Endothelial cell of umbilical vein (primary cell): ENCODE results near the gene PPM1N. TPM values are rescaled to one million over a fixed set of nuclear protein-coding genes. Genes with fewer than 3 reads are reported as not detected.

Source experiments
- BruUV-seq: library from RNA; stranded (reverse); fragments of 400-500 nt; replicated peaks from 2 replicates; lab custom pipeline; 2021; lab: Mats Ljungman, UMichigan
- CTCF ChIA-PET: fragments of 300-600, 350-600 bp; sonication (Branson Sonifier 250); formaldehyde crosslinking; loops from one replicate; lab custom pipeline; 2021; ENCODE audit warnings: antibody characterized with exemption, inconsistent platforms; lab: Charles Lee
- POLR2A ChIA-PET: fragments of 300-600, 350-600 bp; sonication (Branson Sonifier 250); formaldehyde crosslinking; loops from one replicate; lab custom pipeline; 2021; ENCODE audit warnings: antibody characterized with exemption, inconsistent platforms; lab: Charles Lee
- DNase-seq: peaks from one replicate; pipeline ENCODE4 v3.0.0-alpha.2; 2011; ENCODE audit warnings: low read depth, low spot score
- FAIRE-seq: peaks from 2 replicates; lab custom pipeline; 2011; peaks lifted over from hg19 to GRCh38; lab: Jason Lieb, UNC
- H2AFZ ChIP-seq: 2 replicates; pipeline ENCODE4 v1.6.0; 2012; ENCODE audit warnings: low read depth, low read length, control low read depth, inconsistent platforms
- H3K27ac ChIP-seq: 2 replicates; pipeline ENCODE4 v1.5.1; 2011; ENCODE audit warnings: low read depth, mild to moderate bottlenecking, control low read depth, low read length, moderate library complexity; ENCODE audit not compliant: insufficient read depth
- H3K27me3 ChIP-seq, 2 experiments: 2 replicates each; pipeline versions ENCODE4 v1.6.0 to v1.6.1; 2011; ENCODE audit warnings: low read length in 2 of 2, mixed read lengths in 1 of 2; ENCODE audit not compliant: control insufficient read depth in 2 of 2, insufficient read depth in 2 of 2
- H3K36me3 ChIP-seq, 2 experiments: 2 replicates in 1 of 2; 3 replicates in 1 of 2; pipeline ENCODE4 v1.5.1; 2011; ENCODE audit warnings: low read length in 2 of 2, mild to moderate bottlenecking in 1 of 2, moderate library complexity in 1 of 2; ENCODE audit not compliant: control insufficient read depth in 2 of 2, insufficient read depth in 2 of 2; ENCODE audit errors: extremely low read depth in 1 of 2
- H3K4me1 ChIP-seq: 3 replicates; pipeline ENCODE4 v1.5.1; 2011; ENCODE audit warnings: mild to moderate bottlenecking, low read length; ENCODE audit not compliant: control insufficient read depth, insufficient read depth; ENCODE audit errors: extremely low read depth
- H3K4me2 ChIP-seq: 2 replicates; pipeline ENCODE4 v1.6.1; 2011; ENCODE audit warnings: low read length, control low read depth, mixed read lengths; ENCODE audit not compliant: insufficient read depth
- H3K4me3 ChIP-seq, 3 experiments: fragments of 200-600 bp in 1 of 3; sonication (generic), shearing (Covaris generic) in 1 of 3; replicated peaks in 1 of 3; 2 replicates each; pipeline ENCODE4 v1.5.1; 2011 to 2016; ENCODE audit warnings: control low read depth in 3 of 3, low read length in 3 of 3, mild to moderate bottlenecking in 2 of 3, inconsistent platforms in 1 of 3, low read depth in 1 of 3, moderate library complexity in 1 of 3; ENCODE audit not compliant: insufficient read depth in 1 of 3
- H3K79me2 ChIP-seq: 2 replicates; pipeline ENCODE4 v1.6.0; 2012; ENCODE audit warnings: low read length, inconsistent platforms; ENCODE audit not compliant: control insufficient read depth, insufficient read depth
- H3K9ac ChIP-seq: replicated peaks from 2 replicates; pipeline ENCODE3; 2011; ENCODE audit warnings: low read length, control low read depth; ENCODE audit not compliant: insufficient read depth; ENCODE audit errors: extremely low read depth
- H3K9me1 ChIP-seq: replicated peaks from 3 replicates; pipeline ENCODE4 v1.6.0; 2011; ENCODE audit warnings: mild to moderate bottlenecking, low read length; ENCODE audit not compliant: control insufficient read depth, insufficient read depth; ENCODE audit errors: extremely low read depth
- H3K9me3 ChIP-seq: replicated peaks from 2 replicates; pipeline ENCODE4 v1.5.1; 2012; ENCODE audit warnings: low read length, inconsistent platforms; ENCODE audit not compliant: control insufficient read depth, insufficient read depth
- H4K20me1 ChIP-seq: replicated peaks from 2 replicates; pipeline ENCODE3; 2011; ENCODE audit warnings: mild to moderate bottlenecking, low read length; ENCODE audit not compliant: control insufficient read depth, insufficient read depth; ENCODE audit errors: extremely low read depth
- CTCF ChIP-seq, 2 donors: IDR thresholded peaks; 1 replicate in 1 of 2; 2 replicates in 1 of 2; pipeline ENCODE4 v1.5.1; 2011; ENCODE audit warnings: low read length in 2 of 2, mild to moderate bottlenecking in 2 of 2, moderate library complexity in 2 of 2, control low read depth in 1 of 2, inconsistent platforms in 1 of 2, low read depth in 1 of 2; ENCODE audit not compliant: insufficient read depth in 1 of 2; ENCODE audit errors: extremely low read depth in 1 of 2
- FOS ChIP-seq: IDR thresholded peaks from 2 replicates; pipeline ENCODE4 v1.6.1; 2011; ENCODE audit warnings: mild to moderate bottlenecking, low read length, moderate library complexity, borderline replicate concordance; ENCODE audit not compliant: insufficient read depth
- GATA2 ChIP-seq: IDR thresholded peaks from 2 replicates; pipeline ENCODE4 v1.7.0; 2011; ENCODE audit warnings: low read depth, mild to moderate bottlenecking, moderate library complexity, mixed read lengths, low read length; ENCODE audit not compliant: insufficient read length, insufficient read depth
- JUN ChIP-seq: IDR thresholded peaks from 2 replicates; pipeline ENCODE4 v1.6.1; 2011; ENCODE audit warnings: borderline replicate concordance, low read depth; ENCODE audit not compliant: insufficient read length, insufficient read depth
- POLR2AphosphoS5 ChIP-seq: IDR thresholded peaks from 2 replicates; pipeline ENCODE4 v1.6.1; 2012; ENCODE audit warnings: low read depth, mild to moderate bottlenecking, control low read depth, low read length, moderate library complexity; ENCODE audit not compliant: insufficient read depth
- dilution Hi-C: fragments of 300-500 bp; cut with MboI; formaldehyde crosslinking; loops from one replicate; pipeline ENCODE4 v1.15.0; 2019; ENCODE audit warnings: low sequenced_read_pairs; ENCODE audit not compliant: extremely low pct_ligation_motif_present
- intact Hi-C: fragments of 100-400 bp; cut with micrococcal nuclease; formaldehyde crosslinking; loops from one replicate; pipeline ENCODE4 v1.10.0; 2022
- polyA plus RNA-seq, 4 experiments: library from polyadenylated mRNA; depleted of rRNA in 3 of 4; stranded (reverse) in 3 of 4; unstranded in 1 of 4; fragments of >200 nt; gene quantifications; 2 replicates each; pipeline versions ENCODE4 v1.2.1 to v1.2.3, GENCODE V29; 2011 to 2012; ENCODE audit warnings: missing spikeins in 1 of 4
- total RNA-seq: library from RNA; stranded (reverse); gene quantifications from 2 replicates; pipeline ENCODE4 v1.2.3, GENCODE V29; 2021

The PPM1N gene
- total and polyA plus RNA-seq, 2 donors (not counting 3 experiments of a cell fraction or from before 2014, with no cell fraction given) = 0.40 to 0.48 TPM

- dilution Hi-C loops (no loop called here), intact Hi-C loops (no loop called here)
- TF ChIP-seq GATA2 (no peak), POLR2AphosphoS5 (no peak)
- H2AFZ ChIP-seq = no peak overlapping the region
- FAIRE-seq (no peak), DNase-seq (no peak)
- peaks cover 3% of the 10 kb centered on the region for H3K4me1 ChIP-seq
- H3K9ac ChIP-seq = no peak overlapping the region
- no peaks in the 10 kb centered on the region for H4K20me1 ChIP-seq
- no TSS peak for BruUV-seq
- H3K79me2 ChIP-seq = no peaks in the 10 kb centered on the region
- no peaks in the 10 kb centered on the region for H3K9me1 ChIP-seq
- no peak overlapping the region for H3K27ac ChIP-seq
- H3K36me3 ChIP-seq = no peaks in the 10 kb centered on the region
- no peaks in the 10 kb centered on the region for H3K27me3 ChIP-seq
- POLR2A ChIA-PET = interaction anchor here (2.1 kb wide), 1 partner anchor 38 kb away, joined by 17 read pairs; no protein-coding TSS in a partner anchor
- H3K9me3 ChIP-seq = no peaks in the 10 kb centered on the region
- no peak overlapping the region for H3K4me3 ChIP-seq
- H3K4me2 ChIP-seq = no peak overlapping the region
- CTCF ChIA-PET = interaction anchor here (0.6 to 9.3 kb wide), 9 partner anchors 8 to 75 kb away, joined by 3 to 891 read pairs (median 5); partner anchors contain the start of gene PPP1R13L
Measured at GRCh38 chr19:45477186-45477585, 21.1 kb upstream of the PPM1N start.

GRCh38 chr19:45477713-45478453, 20.4 kb upstream of the PPM1N start:
- H2AFZ ChIP-seq = no peak overlapping the region

More at GRCh38 chr19:45477713-45478453, 20.4 kb upstream of the PPM1N start:
- TF ChIP-seq POLR2AphosphoS5 (no peak), FOS (peak; percentile 50), CTCF (IDR thresholded peaks at IDR 0.05; ENCODE audit: extremely low read depth in 1 of 2, insufficient read depth in 1 of 2, low read depth in 1 of 2, low read length in 2 of 2) (no peak), GATA2 (no peak), JUN (peak; percentile 21)
- H3K9ac ChIP-seq = peak overlapping the region; percentile 95
- CTCF ChIA-PET = interaction anchor here (0.6 to 9.3 kb wide), 29 partner anchors 10 to 278 kb away, joined by 3 to 891 read pairs (median 9); partner anchors contain the start of genes ERCC1, FOSB and PPP1R13L
- BruUV-seq = no TSS peak
- peak overlapping the region; percentile 96 for H3K27ac ChIP-seq
- POLR2A ChIA-PET = interaction anchor here (1.5 to 2.1 kb wide), 2 partner anchors 9 to 38 kb away, joined by 15 to 17 read pairs; no protein-coding TSS in a partner anchor
- no peaks in the 10 kb centered on the region for H3K27me3 ChIP-seq
- H3K36me3 ChIP-seq = no peaks in the 10 kb centered on the region
- peaks cover 3% of the 10 kb centered on the region for H3K4me1 ChIP-seq
- no peaks in the 10 kb centered on the region for H3K9me3 ChIP-seq
- peak overlapping the region; percentile 87 for H3K4me2 ChIP-seq
- DNase-seq (no peak), FAIRE-seq (no peak)
- H3K4me3 ChIP-seq = peak overlapping the region in 1 of 3 experiments; percentile 71
- intact Hi-C loops = loop anchor here (1.0 kb wide), 5 partner anchors 9 to 73 kb away; partner anchors contain the start of gene PPP1R13L
- H3K79me2 ChIP-seq = no peaks in the 10 kb centered on the region
- no peaks in the 10 kb centered on the region for H3K9me1 ChIP-seq
- no peaks in the 10 kb centered on the region for H4K20me1 ChIP-seq
- dilution Hi-C loops = no loop called here
